ENCODE results near the gene LRG1. TPM values are rescaled to one million over a fixed set of nuclear protein-coding genes. Genes with fewer than 3 reads are reported as not detected.

Gene LRG1
- total and polyA plus RNA-seq, 2 experiments from 2014 or later: 6.3 to 9.8 TPM

GRCh38 chr19:4513248-4513647 is 26.6 kb downstream of the LRG1 start:
- no peak overlapping the region for H3K4me2 ChIP-seq
- H3K9me2 ChIP-seq (replicated peaks; ENCODE audit: insufficient read depth): no peaks in the 10 kb centered on the region
- TF ChIP-seq EZH2phosphoT487 (IDR thresholded peaks at IDR 0.05; ENCODE audit: low read depth, severe bottlenecking, unreplicated experiment) (no peak), CTCF (IDR thresholded peaks at IDR 0.05; ENCODE audit: poor library complexity) (no peak), EZH2 (IDR thresholded peaks at IDR 0.05; ENCODE audit: borderline replicate concordance) (no peak)
- no peak overlapping the region for H2AFZ ChIP-seq
- H3K27me3 ChIP-seq: no peaks in the 10 kb centered on the region
- H3K9me3 ChIP-seq (ENCODE audit: low read depth): no peaks in the 10 kb centered on the region
- 93% methylated on average over 17 of the region's 17 CpGs for WGBS (ENCODE audit: low lambda C conversion rate, missing lambda C conversion rate)
- H3K36me3 ChIP-seq (replicated peaks; ENCODE audit: insufficient read depth, low read depth): no peaks in the 10 kb centered on the region
- no peak overlapping the region for H3K27ac ChIP-seq
- no peak for DNase-seq (ENCODE audit: low spot score)
- no peaks in the 10 kb centered on the region for H3K4me1 ChIP-seq (ENCODE audit: insufficient read depth)
- no peak overlapping the region for H3K4me3 ChIP-seq
- no peaks in the 10 kb centered on the region for H4K20me1 ChIP-seq (ENCODE audit: insufficient read depth, poor library complexity, severe bottlenecking)
- no peaks in the 10 kb centered on the region for H3K79me2 ChIP-seq

- Histone ChIP-seq H4K20me1 (ENCODE audit: insufficient read depth, poor library complexity, severe bottlenecking) (no peaks in the 10 kb centered on the region), H3K27ac (no peak overlapping the region), H2AFZ (no peak overlapping the region), H3K4me3 (no peak overlapping the region), H3K9me2 (replicated peaks; ENCODE audit: insufficient read depth) (no peaks in the 10 kb centered on the region), H3K4me1 (ENCODE audit: insufficient read depth) (no peaks in the 10 kb centered on the region), H3K9me3 (ENCODE audit: low read depth) (no peaks in the 10 kb centered on the region), H3K27me3 (no peaks in the 10 kb centered on the region), H3K4me2 (no peak overlapping the region), H3K79me2 (no peaks in the 10 kb centered on the region), H3K36me3 (replicated peaks; ENCODE audit: insufficient read depth, low read depth) (no peaks in the 10 kb centered on the region)
- TF ChIP-seq CTCF (IDR thresholded peaks at IDR 0.05; ENCODE audit: poor library complexity) (no peak), EZH2 (IDR thresholded peaks at IDR 0.05; ENCODE audit: borderline replicate concordance) (no peak), EZH2phosphoT487 (IDR thresholded peaks at IDR 0.05; ENCODE audit: low read depth, severe bottlenecking, unreplicated experiment) (no peak)
- DNase-seq (ENCODE audit: low spot score): no peak
- WGBS (ENCODE audit: low lambda C conversion rate, missing lambda C conversion rate): 94% methylated on average over 17 of the region's 17 CpGs
Observed at GRCh38 chr19:4512070-4512469, 27.8 kb downstream of the LRG1 start.

GRCh38 chr19:4511300-4512054 is 28.4 kb downstream of the LRG1 start:
- Histone ChIP-seq H3K4me2 (no peak overlapping the region), H3K9me2 (replicated peaks; ENCODE audit: insufficient read depth) (no peaks in the 10 kb centered on the region), H3K36me3 (replicated peaks; ENCODE audit: insufficient read depth, low read depth) (no peaks in the 10 kb centered on the region), H3K79me2 (no peaks in the 10 kb centered on the region), H2AFZ (no peak overlapping the region), H4K20me1 (ENCODE audit: insufficient read depth, poor library complexity, severe bottlenecking) (no peaks in the 10 kb centered on the region), H3K27ac (no peak overlapping the region), H3K4me1 (ENCODE audit: insufficient read depth) (no peaks in the 10 kb centered on the region), H3K4me3 (no peak overlapping the region), H3K27me3 (no peaks in the 10 kb centered on the region), H3K9me3 (ENCODE audit: low read depth) (no peaks in the 10 kb centered on the region)
- DNase-seq (ENCODE audit: low spot score): no peak
- WGBS (ENCODE audit: low lambda C conversion rate, missing lambda C conversion rate): 89% methylated on average over 27 of the region's 27 CpGs
- no peak for TF ChIP-seq CTCF (IDR thresholded peaks at IDR 0.05; ENCODE audit: poor library complexity)

All from hepatocyte (in vitro differentiated cells).